GM18498 (cell line): ENCODE results near the gene ZNF280B.

Source experiments
- ATAC-seq: cut with Tn5 transposase; IDR thresholded peaks from one replicate; pipeline ENCODE4 v1.9.1; 2021; ENCODE audit warnings: mild to moderate bottlenecking, moderate library complexity; ENCODE audit not compliant: unreplicated experiment

ZNF280B gene

GRCh38 chr22:22508274-22509176 lies at the start of gene ZNF280B:
TSS of gene ZNF280B (minus strand) at chr22:22508742. CDS start at chr22:22489398, 19,344 bp downstream.
- ATAC-seq = peak; percentile 90

- no peak for ATAC-seq
These were observed 48.7 kb upstream of the ZNF280B start for GRCh38 chr22:22556995-22557925.

- ATAC-seq = no peak
These were observed 48.0 kb upstream of the ZNF280B start for GRCh38 chr22:22556578-22556977.

GRCh38 chr22:22555596-22555995 lies 47.1 kb upstream of the ZNF280B start:
- ATAC-seq = no peak

GRCh38 chr22:22554587-22555284 lies 46.2 kb upstream of the ZNF280B start:
- no peak for ATAC-seq

GRCh38 chr22:22553735-22554586 lies 45.4 kb upstream of the ZNF280B start:
- no peak for ATAC-seq

- ATAC-seq = no peak
These were observed 44.6 kb upstream of the ZNF280B start for GRCh38 chr22:22553141-22553540.

- ATAC-seq = no peak
These were observed 44.1 kb upstream of the ZNF280B start for GRCh38 chr22:22552630-22553029.

GRCh38 chr22:22550789-22551434 lies 42.4 kb upstream of the ZNF280B start:
- no peak for ATAC-seq

- no peak for ATAC-seq
These were observed 40.4 kb upstream of the ZNF280B start for GRCh38 chr22:22548910-22549309.

GRCh38 chr22:22548317-22548716 lies 39.8 kb upstream of the ZNF280B start:
- ATAC-seq = no peak

GRCh38 chr22:22547692-22548300 lies 39.3 kb upstream of the ZNF280B start:
- no peak for ATAC-seq

GRCh38 chr22:22547226-22547625 lies 38.7 kb upstream of the ZNF280B start:
- ATAC-seq = no peak

- no peak for ATAC-seq
These were observed 37.9 kb upstream of the ZNF280B start for GRCh38 chr22:22546490-22546889.

- no peak for ATAC-seq
These were observed 36.5 kb upstream of the ZNF280B start for GRCh38 chr22:22545084-22545483.

GRCh38 chr22:22538226-22538989 lies 29.9 kb upstream of the ZNF280B start:
- no peak for ATAC-seq

- ATAC-seq = no peak
These were observed 28.4 kb upstream of the ZNF280B start for GRCh38 chr22:22536916-22537315.

- ATAC-seq = no peak
These were observed 28.0 kb upstream of the ZNF280B start for GRCh38 chr22:22536515-22536914.
